Adrenal gland (tissue), 12 donors: ENCODE results near the gene WEE1. TPM values are rescaled to one million over a fixed set of nuclear protein-coding genes. Genes with fewer than 3 reads are reported as not detected.

Experiments used
- DNase-seq, 7 donors: peaks; one replicate each; pipeline ENCODE4 v3.0.0-alpha.2; 2019 to 2020
- H3K27ac ChIP-seq, 5 donors: fragments of 200-600 bp; sonication (generic) in 4 of 5; 1 replicate in 3 of 5; 2 replicates in 2 of 5; pipeline versions ENCODE4 v1.5.1 to v1.8.0; 2016 to 2020; ENCODE audit warnings: mild to moderate bottlenecking in 1 of 5
- H3K27me3 ChIP-seq: fragments of 200-600 bp; 2 replicates; pipeline ENCODE4 v1.8.0; 2021
- H3K36me3 ChIP-seq, 2 donors: fragments of 200-600 bp; replicated peaks in 1 of 2; 1 replicate in 1 of 2; 2 replicates in 1 of 2; pipeline versions ENCODE4 v1.5.1 to v1.8.0; 2018 to 2022
- H3K4me1 ChIP-seq, 2 donors: fragments of 200-600 bp; replicated peaks in 1 of 2; 1 replicate in 1 of 2; 2 replicates in 1 of 2; pipeline versions ENCODE4 v1.5.1 to v1.8.0; 2018 to 2021
- H3K4me3 ChIP-seq, 4 donors: fragments of 200-600 bp; sonication (generic) in 3 of 4; one replicate each; pipeline ENCODE4 v1.5.1; 2016 to 2018
- H3K9me3 ChIP-seq, 3 donors: fragments of 200-600 bp; sonication (generic) in 1 of 3; replicated peaks in 1 of 3; 1 replicate in 2 of 3; 2 replicates in 1 of 3; pipeline versions ENCODE4 v1.5.1 to v1.8.0; 2016 to 2021
- POLR2A ChIP-seq, 2 donors: fragments of 450-650 bp; IDR thresholded peaks; one replicate each; pipeline ENCODE4 v1.6.1; 2017; ENCODE audit warnings: antibody characterized with exemption in 2 of 2, mild to moderate bottlenecking in 2 of 2, moderate library complexity in 1 of 2
- WGBS, 4 donors: extraction: QIAGEN DNeasy Blood & Tissue Kit in 2 of 4; methylation state at CpG; one replicate each; pipeline versions ENCODE4 v1.1.5 to v1.1.7; 2013 to 2017; 5-methylcytosine and 5-hydroxymethylcytosine counted together
- intact Hi-C, 2 donors: fragments of 100-400 bp; cut with DNase I; formaldehyde crosslinking; loops; one replicate each; pipeline versions ENCODE4 v1.14.1 to v1.15.0; 2022 to 2023
- polyA plus RNA-seq, 3 donors: library from polyadenylated mRNA; stranded (reverse); fragments of 200-250 nt in 2 of 3; fragments of 350-450 nt in 1 of 3; fragmentation: Illumina TruSeq in 1 of 3; extraction: RNeasy Lipid Tissue Mini Kit (QIAGEN cat#74804) in 1 of 3; gene quantifications; one replicate each; pipeline ENCODE4 v1.2.3, GENCODE V29; 2013 to 2014
- total RNA-seq, 9 donors: library from RNA; depleted of rRNA in 4 of 9; stranded (reverse); fragments of >200 nt in 4 of 9; fragments of 120-200 nt in 1 of 9; fragmentation: NEBNext Ultra II Directional in 1 of 9; extraction: Animal tissue kit (Norgen Biotek cat#: 25700) in 1 of 9; gene quantifications; one replicate each; pipeline versions ENCODE4 v1.1.0 to v1.2.4, GENCODE V29; 2013 to 2023
- TF ChIP-seq, protein P1 (sequence below), 6 experiments: fragments of 450-650 bp in 4 of 6; fragments of 200-600 bp in 2 of 6; sonication (generic) in 1 of 6; IDR thresholded peaks; 1 replicate in 5 of 6; 2 replicates in 1 of 6; pipeline versions ENCODE4 v1.5.1 to v1.8.0; 2016 to 2021; ENCODE audit warnings: antibody characterized with exemption in 6 of 6, mild to moderate bottlenecking in 2 of 6, moderate library complexity in 1 of 6
- donor health status: healthy with polysubstance abuse.
- donor health status: Bipolar disorder and iron deficiency.
- donor health status: DM: yes; HTN: yes; CAD: no.
- donor health status: DM: no; HTN: no; CAD: no.
- donor health status: DM: no; HTN: no; CAD: no.
- donor health status: DM: yes; HTN: yes; CAD: no.

Gene WEE1
- total and polyA plus RNA-seq, 12 donors = 3.3 to 33.8 (median 9.0) TPM

DNA sequence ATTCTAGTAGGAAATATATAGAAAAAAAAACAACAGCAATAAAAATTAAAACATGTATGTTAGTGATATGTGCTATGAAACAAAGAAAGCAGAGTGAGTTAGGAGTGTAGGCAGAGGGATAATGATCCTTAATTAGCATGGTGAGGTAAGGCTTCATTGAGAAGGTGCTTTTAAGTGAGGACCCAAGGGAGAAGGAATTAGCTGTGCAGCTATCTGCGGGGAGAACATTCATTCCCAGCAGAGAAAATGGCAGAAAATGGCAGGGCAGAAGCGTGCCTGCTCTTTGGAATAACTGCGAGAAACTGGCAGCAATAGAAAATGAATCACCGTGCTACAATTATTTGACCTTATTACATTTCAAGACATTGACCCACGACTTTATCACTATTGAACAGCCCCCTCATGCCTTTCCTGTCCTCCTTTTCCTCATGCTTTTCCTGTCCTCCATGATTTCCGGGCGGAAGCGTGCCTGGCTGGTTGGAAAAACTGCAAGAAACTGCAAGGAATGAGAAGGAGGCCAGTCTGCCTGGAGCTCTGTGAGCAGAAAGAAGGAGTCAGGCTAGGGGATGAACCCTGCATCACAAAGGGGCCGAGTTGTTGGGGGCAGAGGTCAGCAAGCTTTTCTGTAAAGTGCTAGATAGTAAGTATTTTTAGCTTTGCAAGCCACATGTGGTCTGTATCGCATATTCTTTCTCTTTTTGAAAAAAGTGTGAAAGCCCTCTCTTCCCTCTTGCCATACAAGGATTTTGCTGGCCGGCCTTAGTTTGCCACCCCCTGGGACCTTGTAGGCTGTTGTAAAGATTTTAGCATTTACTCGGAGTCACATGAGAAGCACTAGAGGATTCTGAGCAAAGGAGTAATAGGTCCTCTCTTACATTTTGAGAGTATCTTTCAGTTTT lies 53.3 kb downstream of the WEE1 start:
- TF ChIP-seq POLR2A (IDR thresholded peaks at IDR 0.05) = no peak
- TF ChIP-seq, protein P1, sequence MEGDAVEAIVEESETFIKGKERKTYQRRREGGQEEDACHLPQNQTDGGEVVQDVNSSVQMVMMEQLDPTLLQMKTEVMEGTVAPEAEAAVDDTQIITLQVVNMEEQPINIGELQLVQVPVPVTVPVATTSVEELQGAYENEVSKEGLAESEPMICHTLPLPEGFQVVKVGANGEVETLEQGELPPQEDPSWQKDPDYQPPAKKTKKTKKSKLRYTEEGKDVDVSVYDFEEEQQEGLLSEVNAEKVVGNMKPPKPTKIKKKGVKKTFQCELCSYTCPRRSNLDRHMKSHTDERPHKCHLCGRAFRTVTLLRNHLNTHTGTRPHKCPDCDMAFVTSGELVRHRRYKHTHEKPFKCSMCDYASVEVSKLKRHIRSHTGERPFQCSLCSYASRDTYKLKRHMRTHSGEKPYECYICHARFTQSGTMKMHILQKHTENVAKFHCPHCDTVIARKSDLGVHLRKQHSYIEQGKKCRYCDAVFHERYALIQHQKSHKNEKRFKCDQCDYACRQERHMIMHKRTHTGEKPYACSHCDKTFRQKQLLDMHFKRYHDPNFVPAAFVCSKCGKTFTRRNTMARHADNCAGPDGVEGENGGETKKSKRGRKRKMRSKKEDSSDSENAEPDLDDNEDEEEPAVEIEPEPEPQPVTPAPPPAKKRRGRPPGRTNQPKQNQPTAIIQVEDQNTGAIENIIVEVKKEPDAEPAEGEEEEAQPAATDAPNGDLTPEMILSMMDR (IDR thresholded peaks at IDR 0.05) = no peak
- Histone ChIP-seq H3K36me3 (no peaks in the 10 kb centered on the region), H3K4me3 (no peak overlapping the region), H3K4me1 (peaks cover 0 to 8% of the 10 kb centered on the region in 2 donors), H3K27ac (peak overlapping the region in 1 of 5 donors; percentile 55), H3K27me3 (no peaks in the 10 kb centered on the region), H3K9me3 (no peaks in the 10 kb centered on the region)
- DNase-seq = peak in 5 of 7 donors; percentile 14 to 65 (median 38)
- WGBS, 4 donors = 59 to 69% (median 65%) methylated on average over 12 of the region's 12 CpGs
- intact Hi-C loops = no loop called here

DNA sequence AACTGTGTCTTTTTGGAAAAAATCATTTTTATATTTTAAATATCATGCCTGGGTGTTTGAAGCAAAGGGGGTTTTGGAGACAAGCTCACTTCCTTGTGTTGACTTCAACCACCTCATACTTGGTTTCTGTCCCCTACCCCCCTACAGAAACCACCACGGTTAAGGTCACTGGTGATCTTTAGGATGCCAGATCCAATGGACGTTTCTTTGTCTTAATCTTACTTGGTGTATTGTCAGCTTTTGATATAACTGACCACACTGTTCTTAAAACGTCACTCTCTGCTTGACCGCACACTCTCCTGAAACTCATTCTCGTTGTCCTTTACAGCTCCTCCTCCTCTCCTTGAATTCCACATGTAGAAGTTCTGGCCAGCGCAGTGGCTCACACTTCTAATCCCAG lies 55.6 kb downstream of the WEE1 start:
- WGBS, 4 donors = 86 to 88% (median 87%) methylated on average over 6 of the region's 6 CpGs
- DNase-seq = no peak
- TF ChIP-seq, protein P1 (IDR thresholded peaks at IDR 0.05) = no peak
- no peak for TF ChIP-seq POLR2A (IDR thresholded peaks at IDR 0.05)
- Histone ChIP-seq H3K27me3 (no peaks in the 10 kb centered on the region), H3K27ac (no peak overlapping the region), H3K9me3 (peaks cover 0 to 7% (median 0%) of the 10 kb centered on the region in 3 donors), H3K4me3 (no peak overlapping the region), H3K36me3 (no peaks in the 10 kb centered on the region), H3K4me1 (peaks cover 0 to 8% of the 10 kb centered on the region in 2 donors)
- intact Hi-C loops = no loop called here

DNA sequence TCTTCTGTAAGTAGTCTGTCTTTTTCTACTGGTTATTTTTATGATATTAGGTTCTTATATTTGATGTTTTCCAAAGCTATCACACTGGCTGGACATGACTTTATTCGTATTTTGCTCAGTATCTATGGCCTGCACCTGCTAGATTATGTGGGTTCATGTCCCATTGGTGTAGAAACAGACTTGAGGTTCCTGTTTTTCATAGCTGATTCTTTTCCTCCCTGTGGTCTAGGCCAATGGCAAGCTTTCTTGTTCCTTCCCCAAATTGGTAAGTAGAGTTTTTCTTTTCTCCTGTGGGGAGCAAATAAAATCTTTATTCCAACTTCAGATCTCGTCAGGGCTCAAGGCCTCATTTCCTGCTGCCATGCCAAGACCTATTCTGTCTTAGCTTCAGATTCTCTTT lies 60.2 kb downstream of the WEE1 start:
- H3K4me1 ChIP-seq = peaks cover 0 to 4% of the 10 kb centered on the region in 2 donors
- 46 to 65% (median 54%) methylated on average over 2 of the region's 2 CpGs for WGBS, 4 donors
- H3K36me3 ChIP-seq = no peaks in the 10 kb centered on the region
- H3K9me3 ChIP-seq = peaks cover 0 to 7% (median 0%) of the 10 kb centered on the region in 3 donors
- DNase-seq = no peak
- no peaks in the 10 kb centered on the region for H3K27me3 ChIP-seq
- H3K4me3 ChIP-seq = no peak overlapping the region
- TF ChIP-seq, protein P1 (IDR thresholded peaks at IDR 0.05) = no peak
- TF ChIP-seq POLR2A (IDR thresholded peaks at IDR 0.05) = no peak
- intact Hi-C loops = no loop called here
- H3K27ac ChIP-seq = no peak overlapping the region

DNA sequence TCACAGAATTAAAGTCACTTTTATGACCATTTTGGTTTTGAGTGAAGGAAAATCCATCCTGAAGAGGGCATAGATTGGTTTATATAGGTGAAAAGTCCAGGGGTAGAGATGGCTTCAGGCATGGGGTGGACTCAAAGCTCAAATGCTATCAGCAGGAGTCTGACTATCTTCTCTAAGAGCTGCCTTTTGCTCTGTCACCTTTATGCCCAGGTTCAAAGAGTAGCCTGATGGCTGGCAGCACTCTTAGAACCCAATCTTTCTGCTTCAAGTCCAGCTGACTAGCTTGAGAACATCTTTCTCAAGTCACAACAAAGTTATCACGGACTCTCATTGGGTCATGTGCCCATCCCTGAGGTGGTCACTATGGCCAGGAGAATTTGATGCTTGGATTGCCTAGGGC lies 63.2 kb downstream of the WEE1 start:
- Histone ChIP-seq H3K9me3 (peaks cover 0 to 7% (median 0%) of the 10 kb centered on the region in 3 donors), H3K27ac (no peak overlapping the region), H3K4me1 (peaks cover 0 to 7% of the 10 kb centered on the region in 2 donors), H3K27me3 (no peaks in the 10 kb centered on the region), H3K4me3 (no peak overlapping the region), H3K36me3 (no peaks in the 10 kb centered on the region)
- no peak for DNase-seq
- TF ChIP-seq, protein P1 (IDR thresholded peaks at IDR 0.05) = no peak
- TF ChIP-seq POLR2A (IDR thresholded peaks at IDR 0.05) = no peak
- 82 to 100% (median 97%) methylated on average over 1 of the region's 1 CpG; no CpG with 5 or more reads in 1 of the 4 donors for WGBS, 4 donors
- intact Hi-C loops = no loop called here
